IMR-90 (cell line): ENCODE data around the gene OMG. TPM values are rescaled to one million over a fixed set of nuclear protein-coding genes. Genes with fewer than 3 reads are reported as not detected.

Source experiments
- ATAC-seq: fragments of 200-7000 bp; cut with Tn5 transposase; 2 replicates; pipeline ENCODE4 v1.9.1; 2020; ENCODE audit warnings: low read depth, mild to moderate bottlenecking, moderate library complexity
- BruUV-seq: library from RNA; stranded (reverse); fragments of 400-500 nt; replicated peaks from 2 replicates; lab custom pipeline; 2021; lab: Mats Ljungman, UMichigan
- CTCF ChIA-PET: fragments of 300-600 bp; formaldehyde crosslinking; extraction: SDS; loops from one replicate; lab custom pipeline; 2021; ENCODE audit warnings: antibody characterized with exemption; lab: Yijun Ruan, JAX
- POLR2A ChIA-PET: fragments of 300-600 bp; sonication (Branson Sonifier 250); formaldehyde crosslinking; loops from one replicate; lab custom pipeline; 2022; ENCODE audit warnings: antibody characterized with exemption; ENCODE audit not compliant: unreplicated experiment; lab: Charles Lee
- DNase-seq: peaks from one replicate; pipeline ENCODE4 v3.0.0; 2013
- H2AFZ ChIP-seq: replicated peaks from 2 replicates; pipeline ENCODE3; 2013; ENCODE audit warnings: low read length, mild to moderate bottlenecking; ENCODE audit not compliant: poor library complexity
- H2AK5ac ChIP-seq: 2 replicates; pipeline ENCODE4 v1.6.1; 2013; ENCODE audit warnings: low read depth, low read length, inconsistent platforms
- H2AK9ac ChIP-seq: replicated peaks from 2 replicates; pipeline ENCODE3; 2013; ENCODE audit warnings: mild to moderate bottlenecking, low read depth, low read length, moderate library complexity; ENCODE audit not compliant: poor library complexity
- H2BK120ac ChIP-seq: 2 replicates; pipeline ENCODE4 v1.6.1; 2013; ENCODE audit warnings: low read depth, low read length, inconsistent platforms
- H2BK15ac ChIP-seq: 3 replicates; pipeline ENCODE4 v1.6.1; 2013; ENCODE audit warnings: low read depth, low read length, inconsistent platforms
- H2BK20ac ChIP-seq: 2 replicates; pipeline ENCODE4 v1.6.1; 2013; ENCODE audit warnings: low read depth, mild to moderate bottlenecking, inconsistent platforms, low read length, moderate library complexity
- H2BK5ac ChIP-seq: 2 replicates; pipeline ENCODE4 v1.6.1; 2013; ENCODE audit warnings: mild to moderate bottlenecking, low read depth, low read length, inconsistent platforms; ENCODE audit not compliant: poor library complexity, severe bottlenecking
- H3K14ac ChIP-seq: replicated peaks from 2 replicates; pipeline ENCODE4 v1.6.1; 2013; ENCODE audit warnings: low read depth, low read length, inconsistent platforms
- H3K18ac ChIP-seq: 2 replicates; pipeline ENCODE4 v1.6.1; 2013; ENCODE audit warnings: low read depth, low read length, control low read depth
- H3K23ac ChIP-seq: 2 replicates; pipeline ENCODE4 v1.6.1; 2013; ENCODE audit warnings: low read depth, low read length, inconsistent platforms
- H3K27ac ChIP-seq: 2 replicates; pipeline ENCODE4 v1.5.1; 2013; ENCODE audit warnings: mild to moderate bottlenecking, control low read depth, low read length; ENCODE audit not compliant: insufficient read depth
- H3K27me3 ChIP-seq: 2 replicates; pipeline ENCODE4 v1.6.1; 2013; ENCODE audit warnings: low read length; ENCODE audit not compliant: control insufficient read depth, insufficient read depth
- H3K36me3 ChIP-seq: 2 replicates; pipeline ENCODE4 v1.6.1; 2013; ENCODE audit warnings: low read length, mixed read lengths; ENCODE audit not compliant: control insufficient read depth, insufficient read depth
- H3K4ac ChIP-seq: 2 replicates; pipeline ENCODE4 v1.6.1; 2013; ENCODE audit warnings: low read depth, low read length, inconsistent platforms
- H3K4me1 ChIP-seq: 2 replicates; pipeline ENCODE4 v1.6.1; 2013; ENCODE audit warnings: low read length, mixed read lengths; ENCODE audit not compliant: control insufficient read depth, insufficient read depth
- H3K4me2 ChIP-seq: 2 replicates; pipeline ENCODE4 v1.6.1; 2013; ENCODE audit warnings: low read depth, mild to moderate bottlenecking, control low read depth, low read length, moderate library complexity
- H3K4me3 ChIP-seq: 2 replicates; pipeline ENCODE4 v1.5.1; 2013; ENCODE audit warnings: low read depth, mild to moderate bottlenecking, control low read depth, low read length, moderate library complexity; ENCODE audit not compliant: insufficient read depth
- H3K56ac ChIP-seq: 2 replicates; pipeline ENCODE4 v1.6.1; 2013; ENCODE audit warnings: low read length, inconsistent platforms; ENCODE audit not compliant: insufficient read depth; ENCODE audit errors: extremely low read depth
- H3K79me1 ChIP-seq, 2 experiments: 2 replicates each; pipeline ENCODE4 v1.6.1; 2013; ENCODE audit warnings: low read length in 2 of 2, inconsistent platforms in 1 of 2, low read depth in 1 of 2
- H3K9ac ChIP-seq: 2 replicates; pipeline ENCODE4 v1.6.1; 2013; ENCODE audit warnings: low read depth, low read length, control low read depth
- H3K9me1 ChIP-seq: 2 replicates; pipeline ENCODE4 v1.6.1; 2013; ENCODE audit warnings: low read length, inconsistent platforms; ENCODE audit not compliant: insufficient read depth
- H3K9me3 ChIP-seq: 2 replicates; pipeline ENCODE4 v1.6.1; 2013; ENCODE audit warnings: low read length; ENCODE audit not compliant: control insufficient read depth, insufficient read depth
- H4K20me1 ChIP-seq: 2 replicates; pipeline ENCODE4 v1.6.1; 2013; ENCODE audit warnings: low read length, inconsistent platforms; ENCODE audit not compliant: insufficient read depth
- H4K5ac ChIP-seq: 2 replicates; pipeline ENCODE4 v1.6.1; 2013; ENCODE audit warnings: mild to moderate bottlenecking, low read depth, low read length, control low read depth
- H4K8ac ChIP-seq, 2 experiments: 2 replicates each; pipeline ENCODE4 v1.6.1; 2013; ENCODE audit warnings: low read depth in 2 of 2, low read length in 2 of 2, control low read depth in 1 of 2, inconsistent platforms in 1 of 2
- H4K91ac ChIP-seq: 2 replicates; pipeline ENCODE4 v1.6.1; 2013; ENCODE audit warnings: low read depth, low read length, inconsistent platforms; ENCODE audit not compliant: insufficient read depth
- BHLHE40 ChIP-seq: fragments of 150-350 bp; IDR thresholded peaks from 2 replicates; pipeline ENCODE4 v1.6.1; 2016; ENCODE audit warnings: mild to moderate bottlenecking, low read depth, low read length
- CEBPB ChIP-seq: IDR thresholded peaks from 2 replicates; pipeline ENCODE4 v1.6.1; 2012; ENCODE audit warnings: low read depth, low read length, improper control_type of control experiment
- ELK1 ChIP-seq: fragments of 150-350 bp; IDR thresholded peaks from 2 replicates; pipeline ENCODE4 v1.6.1; 2016; ENCODE audit warnings: low read depth, mild to moderate bottlenecking, low read length, moderate library complexity, borderline replicate concordance
- FOS ChIP-seq: fragments of 150-350 bp; IDR thresholded peaks from 2 replicates; pipeline ENCODE4 v1.6.1; 2016; ENCODE audit warnings: low read depth, low read length
- MAFK ChIP-seq: IDR thresholded peaks from 2 replicates; pipeline ENCODE4 v1.6.1; 2012; ENCODE audit warnings: low read depth, low read length, improper control_type of control experiment
- MAZ ChIP-seq: IDR thresholded peaks from 2 replicates; pipeline ENCODE4 v1.6.1; 2012; ENCODE audit warnings: low read depth, mild to moderate bottlenecking, low read length, improper control_type of control experiment, moderate library complexity, borderline replicate concordance
- NFE2L2 ChIP-seq: fragments of 150-350 bp; IDR thresholded peaks from 2 replicates; pipeline ENCODE4 v1.6.1; 2016; ENCODE audit warnings: low read depth, mild to moderate bottlenecking, low read length
- POLR2A ChIP-seq: IDR thresholded peaks from 2 replicates; pipeline ENCODE4 v1.6.1; 2012; ENCODE audit warnings: mild to moderate bottlenecking, low read depth, low read length
- RAD21 ChIP-seq: IDR thresholded peaks from 2 replicates; pipeline ENCODE4 v1.6.1; 2012; ENCODE audit warnings: low read length, improper control_type of control experiment
- RFX5 ChIP-seq: IDR thresholded peaks from 2 replicates; pipeline ENCODE4 v1.8.0; 2012; ENCODE audit warnings: low read depth, mild to moderate bottlenecking, low read length, moderate library complexity
- SMC3 ChIP-seq: fragments of 150-350 bp; IDR thresholded peaks from 2 replicates; pipeline ENCODE4 v1.6.1; 2016; ENCODE audit warnings: low read depth, mild to moderate bottlenecking, antibody characterized with exemption, low read length, moderate library complexity
- WGBS, 2 experiments: methylation state at CpG; one replicate each; pipeline versions ENCODE4 v1.1.5 to v1.1.7; 2013; ENCODE audit warnings: missing lambda C conversion rate in 2 of 2; ENCODE audit not compliant: insufficient read length in 1 of 2; ENCODE audit errors: extremely low coverage in 2 of 2; 5-methylcytosine and 5-hydroxymethylcytosine counted together
- dilution Hi-C: fragments of 300-500 bp; cut with HindIII; formaldehyde crosslinking; loops from one replicate; pipeline ENCODE4 v1.14.3; 2018; ENCODE audit warnings: low sequenced_read_pairs; ENCODE audit not compliant: unreplicated experiment
- in situ Hi-C: fragments of 300-500 bp; cut with MboI; formaldehyde crosslinking; loops from 3 replicates; pipeline ENCODE4 v1.14.3; 2019; ENCODE audit warnings: low sequenced_read_pairs, inconsistent platforms, mixed read lengths
- intact Hi-C: fragments of 100-400 bp; cut with micrococcal nuclease; formaldehyde crosslinking; loops from 2 replicates; pipeline ENCODE4 v1.10.0; 2022
- polyA plus RNA-seq, 3 experiments: library from polyadenylated mRNA; depleted of rRNA; stranded (reverse); fragments of >200 nt; gene quantifications; 2 replicates each; pipeline ENCODE4 v1.2.3, GENCODE V29; 2012; ENCODE audit warnings: low replicate concordance in 1 of 3
- total RNA-seq: library from RNA; depleted of rRNA; stranded (reverse); fragments of >200 nt; gene quantifications from 2 replicates; pipeline ENCODE4 v1.2.3, GENCODE V29; 2012
- TF ChIP-seq, protein P1 (sequence below): conservative IDR thresholded peaks from 2 replicates; pipeline ENCODE4 v1.5.1; 2012; ENCODE audit warnings: mild to moderate bottlenecking, low read depth, low read length, improper control_type of control experiment
- TF ChIP-seq, protein P2 (sequence below): fragments of 150-350 bp; IDR thresholded peaks from 2 replicates; pipeline ENCODE4 v1.6.1; 2017; ENCODE audit warnings: mild to moderate bottlenecking, antibody characterized with exemption, low read length, low read depth

Gene OMG
- total and polyA plus RNA-seq, 2 of the 4 experiments (the other 2 are of a cell fraction), result 0.18 TPM; not detected in 1

DNA sequence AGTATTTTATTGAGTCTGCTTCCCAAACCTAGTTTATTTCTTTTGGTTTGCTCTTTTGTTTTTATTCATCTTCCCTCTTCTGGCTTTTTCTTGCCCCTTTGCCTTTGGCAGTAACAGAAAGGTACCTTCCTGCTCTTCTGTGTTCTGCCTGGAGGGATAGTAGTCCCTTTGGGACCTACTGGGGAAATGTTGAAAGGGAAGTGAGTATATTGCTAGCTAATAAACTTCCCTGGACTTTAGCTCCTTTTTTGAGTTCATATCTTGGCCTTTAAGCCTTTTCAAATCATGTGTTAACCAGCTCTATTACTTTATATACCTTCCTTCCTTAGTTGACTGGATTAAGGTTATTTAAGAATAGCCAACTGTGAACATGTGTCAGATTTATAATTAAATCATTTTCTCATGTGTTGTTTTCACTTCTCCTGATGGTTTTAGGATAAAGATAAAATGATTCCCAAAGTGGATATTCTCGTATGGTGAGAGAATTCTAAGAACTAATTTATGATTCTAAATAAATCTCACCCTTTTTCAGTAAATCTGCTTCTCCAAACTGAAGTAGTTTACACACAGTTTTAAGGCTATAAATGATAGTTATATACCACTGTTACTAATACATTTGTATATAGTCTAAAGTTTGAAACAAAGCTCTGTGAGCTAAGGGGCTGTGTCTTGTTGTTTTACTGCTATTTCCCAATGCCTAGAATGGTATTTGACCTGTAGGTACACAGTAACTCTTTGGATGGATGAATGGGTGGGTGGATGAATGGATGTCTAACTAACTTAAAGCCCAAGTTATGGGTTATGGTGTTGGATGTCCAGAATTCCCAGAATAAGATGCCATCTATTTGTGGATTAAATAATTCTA is 45.7 kb downstream of the OMG start:
- Histone ChIP-seq H3K23ac (peak overlapping the region; percentile 53), H2AK9ac (no peak overlapping the region), H4K20me1 (0 out of 2 replicates have a peak, but pooled peaks cover 6% of the 10 kb centered on the region), H2BK20ac (peak overlapping the region; percentile 38), H2AK5ac (peak overlapping the region; percentile 87), H2BK15ac (peak overlapping the region; percentile 36; the same call in 1 of the 3 replicates), H3K4me3 (no peak overlapping the region), H3K14ac (peak overlapping the region; percentile 85), H3K4me1 (peaks cover 13% of the 10 kb centered on the region; the same call in 1 of the 2 replicates), H4K8ac (peak overlapping the region; percentile 12 to 51; a peak in 2 of 4 replicates), H3K56ac (peak overlapping the region; percentile 10; the same call in 1 of the 2 replicates), H3K36me3 (peaks cover 2% of the 10 kb centered on the region), H2BK5ac (peak overlapping the region; percentile 89), H2BK120ac (peak overlapping the region; percentile 68), H4K5ac (peak overlapping the region; percentile 73; the same call in 1 of the 2 replicates), H3K27ac (no peak overlapping the region), H2AFZ (no peak overlapping the region), H3K9ac (no peak overlapping the region), H3K9me1 (peaks cover 2% of the 10 kb centered on the region; the same call in 1 of the 2 replicates), H3K4me2 (no peak overlapping the region; the same call in 1 of the 2 replicates), H3K9me3 (no peaks in the 10 kb centered on the region), H3K4ac (peak overlapping the region; percentile 58; the same call in 1 of the 2 replicates), H3K79me1 (peaks cover 6 to 19% of the 10 kb centered on the region in 2 experiments), H3K27me3 (no peaks in the 10 kb centered on the region), H3K18ac (peak overlapping the region; percentile 96; the same call in 1 of the 2 replicates), H4K91ac (peak overlapping the region; percentile 57)
- ATAC-seq (no peak), DNase-seq (no peak)
- no TSS peak for BruUV-seq
- intact Hi-C loops (loop anchor here (5.0 kb wide), 1 partner anchor 121 kb away; no protein-coding TSS in a partner anchor), in situ Hi-C loops (no loop called here), dilution Hi-C loops (no loop called here)
- TF ChIP-seq SMC3 (no peak), CEBPB (no peak), RFX5 (no peak), POLR2A (no peak), MAFK (no peak), FOS (no peak), BHLHE40 (no peak), ELK1 (no peak), MAZ (no peak), NFE2L2 (no peak), RAD21 (no peak)
- TF ChIP-seq, protein P1, sequence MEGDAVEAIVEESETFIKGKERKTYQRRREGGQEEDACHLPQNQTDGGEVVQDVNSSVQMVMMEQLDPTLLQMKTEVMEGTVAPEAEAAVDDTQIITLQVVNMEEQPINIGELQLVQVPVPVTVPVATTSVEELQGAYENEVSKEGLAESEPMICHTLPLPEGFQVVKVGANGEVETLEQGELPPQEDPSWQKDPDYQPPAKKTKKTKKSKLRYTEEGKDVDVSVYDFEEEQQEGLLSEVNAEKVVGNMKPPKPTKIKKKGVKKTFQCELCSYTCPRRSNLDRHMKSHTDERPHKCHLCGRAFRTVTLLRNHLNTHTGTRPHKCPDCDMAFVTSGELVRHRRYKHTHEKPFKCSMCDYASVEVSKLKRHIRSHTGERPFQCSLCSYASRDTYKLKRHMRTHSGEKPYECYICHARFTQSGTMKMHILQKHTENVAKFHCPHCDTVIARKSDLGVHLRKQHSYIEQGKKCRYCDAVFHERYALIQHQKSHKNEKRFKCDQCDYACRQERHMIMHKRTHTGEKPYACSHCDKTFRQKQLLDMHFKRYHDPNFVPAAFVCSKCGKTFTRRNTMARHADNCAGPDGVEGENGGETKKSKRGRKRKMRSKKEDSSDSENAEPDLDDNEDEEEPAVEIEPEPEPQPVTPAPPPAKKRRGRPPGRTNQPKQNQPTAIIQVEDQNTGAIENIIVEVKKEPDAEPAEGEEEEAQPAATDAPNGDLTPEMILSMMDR, result no peak
- TF ChIP-seq, protein P2, sequence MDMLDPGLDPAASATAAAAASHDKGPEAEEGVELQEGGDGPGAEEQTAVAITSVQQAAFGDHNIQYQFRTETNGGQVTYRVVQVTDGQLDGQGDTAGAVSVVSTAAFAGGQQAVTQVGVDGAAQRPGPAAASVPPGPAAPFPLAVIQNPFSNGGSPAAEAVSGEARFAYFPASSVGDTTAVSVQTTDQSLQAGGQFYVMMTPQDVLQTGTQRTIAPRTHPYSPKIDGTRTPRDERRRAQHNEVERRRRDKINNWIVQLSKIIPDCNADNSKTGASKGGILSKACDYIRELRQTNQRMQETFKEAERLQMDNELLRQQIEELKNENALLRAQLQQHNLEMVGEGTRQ, result no peak
- WGBS, 2 experiments, result no CpG with 5 or more reads among the region's 1 CpG
- CTCF ChIA-PET, result interaction anchor here (0.6 to 1.7 kb wide), 4 partner anchors 16 to 203 kb away, joined by 3 read pairs; no protein-coding TSS in a partner anchor
- POLR2A ChIA-PET, result interaction anchor here (0.6 kb wide), 1 partner anchor 1675 kb away, joined by 10 read pairs; no protein-coding TSS in a partner anchor
